ENCODE measurements around the gene ST7.

ST7 gene

GRCh38 chr7:117192108-117192507 lies 238.8 kb downstream of the ST7 start:
- DNase-seq (ENCODE audit: low spot score): no peak

GRCh38 chr7:117193564-117193963 lies 240.3 kb downstream of the ST7 start:
- DNase-seq (ENCODE audit: low spot score): no peak

- no peak for DNase-seq (ENCODE audit: low spot score)
These were observed 241.1 kb downstream of the ST7 start for GRCh38 chr7:117194445-117194844.

- DNase-seq (ENCODE audit: low spot score): no peak
These were observed 242.2 kb downstream of the ST7 start for GRCh38 chr7:117195361-117196029.

GRCh38 chr7:117200132-117200531 lies 246.8 kb downstream of the ST7 start:
- DNase-seq (ENCODE audit: low spot score): no peak

GRCh38 chr7:117200786-117201458 lies 247.6 kb downstream of the ST7 start:
- no peak for DNase-seq (ENCODE audit: low spot score)

GRCh38 chr7:117202511-117202910 lies 249.2 kb downstream of the ST7 start:
- DNase-seq (ENCODE audit: low spot score): no peak

GRCh38 chr7:117203205-117203604 lies 249.9 kb downstream of the ST7 start:
- no peak for DNase-seq (ENCODE audit: low spot score)

- no peak for DNase-seq (ENCODE audit: low spot score)
These were observed 252.6 kb downstream of the ST7 start for GRCh38 chr7:117205873-117206272.

GRCh38 chr7:117208257-117208656 lies 255.0 kb downstream of the ST7 start:
- no peak for DNase-seq (ENCODE audit: low spot score)

- no peak for DNase-seq (ENCODE audit: low spot score)
These were observed 257.1 kb downstream of the ST7 start for GRCh38 chr7:117210397-117210796.

GRCh38 chr7:117210908-117211307 lies 257.6 kb downstream of the ST7 start:
- DNase-seq (ENCODE audit: low spot score): no peak

- DNase-seq (ENCODE audit: low spot score): no peak
These were observed 258.3 kb downstream of the ST7 start for GRCh38 chr7:117211614-117212013.

GRCh38 chr7:117212969-117213877 lies 259.9 kb downstream of the ST7 start:
- DNase-seq (ENCODE audit: low spot score): peak; percentile 34

GRCh38 chr7:117216010-117216409 lies 262.7 kb downstream of the ST7 start:
- no peak for DNase-seq (ENCODE audit: low spot score)

- DNase-seq (ENCODE audit: low spot score): no peak
These were observed 263.3 kb downstream of the ST7 start for GRCh38 chr7:117216436-117217069.

GRCh38 chr7:117217106-117218035 lies 264.1 kb downstream of the ST7 start:
- no peak for DNase-seq (ENCODE audit: low spot score)

GRCh38 chr7:117218700-117219099 lies 265.4 kb downstream of the ST7 start:
- no peak for DNase-seq (ENCODE audit: low spot score)

GRCh38 chr7:117219485-117219884 lies 266.2 kb downstream of the ST7 start:
- DNase-seq (ENCODE audit: low spot score): no peak

- DNase-seq (ENCODE audit: low spot score): no peak
These were observed 267.5 kb downstream of the ST7 start for GRCh38 chr7:117220836-117221235.

- DNase-seq (ENCODE audit: low spot score): no peak
These were observed 272.2 kb downstream of the ST7 start for GRCh38 chr7:117225536-117225935.

All from CD4-positive, alpha-beta T cell treated with Interleukin-15 for 4 hours (primary cell).